Hematopoietic multipotent progenitor cell treated with erythropoietin and hydrocortisone succinate and interleukin-3 and kit ligand, for 17 days (in vitro differentiated cells): ENCODE results near the gene THEM4.
"Not testable (repeated sequence)": the region's sequence is repeated elsewhere in the genome, so short reads cannot be mapped to it uniquely, and the experiment has no call there.

Experiments used
- DNase-seq: peaks from one replicate; pipeline ENCODE4 v3.0.0-alpha.2; 2015; ENCODE audit warnings: low spot score

THEM4 gene

GRCh38 chr1:151934048-151934493 lies 24.8 kb upstream of the THEM4 start:
- peak; percentile 87 for DNase-seq

GRCh38 chr1:151924691-151925587 lies 15.6 kb upstream of the THEM4 start:
- DNase-seq = no peak

DNA sequence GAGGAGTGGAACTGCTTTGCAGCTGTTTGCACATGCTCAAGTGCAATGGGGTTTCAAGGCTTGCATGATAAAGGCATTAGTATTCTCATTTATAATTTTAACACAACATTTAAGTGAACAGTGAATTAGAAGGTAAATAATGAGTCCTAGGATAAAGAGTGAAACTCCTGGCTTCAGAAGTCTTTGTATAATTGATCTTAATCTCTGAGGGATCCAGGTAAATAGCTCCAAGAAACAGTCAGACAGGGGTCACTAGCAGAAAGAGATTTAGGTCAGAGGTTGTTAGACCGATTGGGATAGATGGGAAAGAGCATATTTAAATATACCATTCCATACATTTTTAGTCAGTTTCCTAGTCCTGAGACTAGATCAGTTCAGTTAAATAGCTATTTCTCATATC lies 14.1 kb upstream of the THEM4 start:
- no peak for DNase-seq

- no peak for DNase-seq
Measured at GRCh38 chr1:151920149-151920548, 10.8 kb upstream of the THEM4 start.

GRCh38 chr1:151918819-151919610 lies 9.7 kb upstream of the THEM4 start:
- DNase-seq = no peak

- DNase-seq = no peak
Measured at GRCh38 chr1:151918156-151918555, 8.8 kb upstream of the THEM4 start.

DNA sequence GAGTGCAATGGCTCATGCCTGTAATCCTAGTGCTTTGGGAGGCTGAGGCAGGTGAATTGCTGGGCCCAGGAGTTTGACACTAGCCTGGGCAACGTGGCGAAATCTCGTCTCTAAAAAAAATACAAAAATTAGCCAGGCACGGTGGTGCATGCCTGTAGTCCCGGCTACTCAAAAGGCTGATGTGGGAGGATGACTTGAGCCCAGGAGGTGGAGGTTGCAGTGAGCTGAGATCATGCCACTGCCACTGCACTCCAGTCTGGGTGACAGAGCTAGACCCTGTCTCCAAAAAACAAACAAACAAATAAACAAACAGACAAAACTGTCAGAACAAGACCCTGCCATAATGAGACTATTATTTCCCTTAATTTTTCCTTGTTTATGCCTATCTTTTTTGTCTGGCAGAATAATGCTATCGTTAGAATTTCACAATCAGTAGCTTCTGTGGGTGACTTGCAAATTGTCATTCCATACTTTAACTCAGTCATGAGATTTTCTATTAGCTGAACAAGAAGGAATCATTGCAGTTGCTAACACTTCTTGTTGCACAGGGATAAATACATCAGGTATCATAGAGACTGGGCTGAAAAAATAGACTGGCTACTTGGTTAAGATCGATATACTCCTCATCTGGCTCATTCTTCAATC lies 7.5 kb upstream of the THEM4 start:
- no peak for DNase-seq

DNA sequence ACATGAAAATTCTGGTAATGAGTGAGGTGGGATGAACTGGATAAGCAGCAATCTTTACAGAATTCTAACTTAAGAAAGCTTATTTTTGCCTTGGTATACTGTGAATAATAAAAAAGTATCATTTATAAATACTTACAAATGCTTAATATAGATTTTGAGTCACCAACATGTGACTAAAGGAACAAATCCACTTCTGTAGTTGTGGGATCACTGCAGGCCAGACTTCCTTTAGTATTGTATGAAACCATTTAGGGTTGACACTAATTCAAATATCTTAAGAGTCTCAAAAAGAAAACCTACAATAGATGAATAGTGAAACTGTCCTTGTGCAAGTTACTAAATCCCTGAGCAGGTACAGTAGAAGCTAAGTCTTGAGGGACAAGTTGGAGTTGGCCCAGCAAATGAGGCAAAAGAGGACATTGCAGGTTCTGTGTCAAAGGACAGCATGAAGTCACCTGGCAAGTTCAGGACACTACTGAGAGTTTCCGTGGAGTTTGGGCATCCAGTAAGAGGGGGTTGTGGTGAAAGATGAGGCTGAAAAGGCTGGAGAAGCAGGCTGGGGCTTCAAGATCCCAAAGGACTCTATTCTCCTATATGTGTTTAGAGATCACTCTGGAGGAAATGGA lies 5.9 kb upstream of the THEM4 start:
- DNase-seq = no peak

DNA sequence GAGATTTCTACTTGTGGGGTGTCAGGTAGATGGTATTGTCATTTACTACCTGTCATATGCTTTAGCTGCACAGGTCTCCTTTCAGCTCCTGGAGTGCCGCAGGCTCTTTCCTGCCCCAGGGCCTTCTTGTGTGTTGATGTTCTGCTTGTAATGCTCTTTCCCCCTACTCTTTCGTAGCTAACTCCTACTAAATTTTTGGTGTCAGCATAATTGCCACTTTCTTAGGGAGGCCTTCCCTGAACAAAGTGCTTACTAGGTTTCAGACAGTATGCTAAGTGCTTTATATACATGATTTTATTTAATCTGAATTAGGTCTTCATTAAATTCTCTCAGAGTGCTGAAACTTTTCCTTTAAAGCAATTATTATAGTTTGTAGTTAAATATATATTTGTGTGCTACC lies 4.8 kb upstream of the THEM4 start:
- no peak for DNase-seq

- DNase-seq = no peak
Measured at GRCh38 chr1:151912973-151913372, 3.7 kb upstream of the THEM4 start.

DNA sequence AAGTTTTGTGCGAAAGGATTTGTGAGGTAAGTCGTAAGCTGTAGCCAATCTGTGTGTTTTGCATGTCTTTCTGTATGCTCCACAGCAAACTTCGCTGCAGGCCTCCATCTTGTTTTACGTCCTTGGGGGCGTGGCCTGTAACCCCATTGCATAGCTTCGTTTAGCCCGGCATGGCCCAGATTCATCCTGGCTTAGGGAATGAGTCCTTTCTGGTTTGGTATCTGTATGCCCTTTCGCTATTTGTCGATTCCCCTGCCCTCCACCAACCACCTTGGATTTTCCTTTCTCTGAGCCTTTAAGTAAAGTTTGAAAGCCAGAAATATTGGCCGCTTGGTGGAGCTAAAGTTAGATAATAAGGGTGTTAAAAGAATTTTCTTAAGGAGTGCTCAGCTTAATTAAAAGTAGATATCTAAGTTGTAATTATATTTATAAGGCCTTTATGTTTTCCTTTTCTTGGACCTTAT lies 1.1 kb downstream of the THEM4 start:
- no peak for DNase-seq

DNA sequence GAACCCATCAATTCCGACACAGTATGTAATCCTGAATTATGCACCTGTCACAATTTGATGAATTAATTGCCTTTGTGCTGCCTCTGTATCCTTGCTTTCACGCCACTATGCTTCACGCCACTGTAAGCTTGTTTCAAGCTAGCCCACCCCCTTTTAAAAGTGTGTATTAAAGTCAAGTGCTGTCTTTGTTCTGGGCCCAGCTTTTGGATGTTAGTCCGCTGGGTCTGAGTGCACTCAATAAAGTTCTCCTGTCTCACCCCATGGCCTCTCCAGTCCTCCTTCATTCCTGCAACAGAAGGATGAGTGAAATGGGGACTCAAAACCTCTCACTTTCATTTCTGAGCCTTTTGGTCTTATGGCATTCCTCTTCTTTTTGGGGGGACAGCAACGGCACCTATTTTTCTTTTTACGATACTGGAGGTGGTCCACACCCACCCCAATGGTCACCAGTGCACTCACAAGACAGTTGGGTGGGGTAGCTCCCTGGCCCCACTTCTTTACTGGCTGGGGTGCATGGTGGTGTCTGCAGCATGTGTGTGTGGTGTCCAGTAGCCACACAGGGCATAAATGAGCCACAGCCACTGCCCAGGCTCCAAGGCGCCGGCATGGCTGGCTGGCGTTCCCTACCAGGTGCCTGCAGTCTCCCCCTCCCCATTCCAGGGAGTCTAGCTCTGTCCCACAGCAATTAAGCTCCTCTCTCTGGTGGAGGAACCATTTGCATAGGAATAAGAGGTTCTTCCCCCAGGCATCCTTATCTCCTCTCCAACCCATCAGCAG lies 1.8 kb downstream of the THEM4 start:
- peak; percentile 23 for DNase-seq

DNA sequence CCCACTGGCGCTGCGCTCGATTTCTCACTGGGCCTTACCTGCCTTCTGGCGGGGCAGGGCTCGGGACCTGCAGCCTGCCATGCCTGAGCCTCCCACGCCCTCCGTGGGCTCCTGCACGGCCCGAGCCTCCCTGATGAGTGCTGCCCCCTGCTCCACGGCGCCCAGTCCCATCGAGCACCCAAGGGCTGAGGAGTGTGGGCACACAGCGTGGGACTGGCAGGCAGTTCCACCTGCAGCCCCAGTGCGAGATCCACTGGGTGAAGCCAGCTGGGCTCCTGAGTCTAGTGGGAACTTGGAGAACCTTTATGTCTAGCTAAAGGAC lies 3.0 kb downstream of the THEM4 start:
- not testable (repeated sequence) for DNase-seq

DNA sequence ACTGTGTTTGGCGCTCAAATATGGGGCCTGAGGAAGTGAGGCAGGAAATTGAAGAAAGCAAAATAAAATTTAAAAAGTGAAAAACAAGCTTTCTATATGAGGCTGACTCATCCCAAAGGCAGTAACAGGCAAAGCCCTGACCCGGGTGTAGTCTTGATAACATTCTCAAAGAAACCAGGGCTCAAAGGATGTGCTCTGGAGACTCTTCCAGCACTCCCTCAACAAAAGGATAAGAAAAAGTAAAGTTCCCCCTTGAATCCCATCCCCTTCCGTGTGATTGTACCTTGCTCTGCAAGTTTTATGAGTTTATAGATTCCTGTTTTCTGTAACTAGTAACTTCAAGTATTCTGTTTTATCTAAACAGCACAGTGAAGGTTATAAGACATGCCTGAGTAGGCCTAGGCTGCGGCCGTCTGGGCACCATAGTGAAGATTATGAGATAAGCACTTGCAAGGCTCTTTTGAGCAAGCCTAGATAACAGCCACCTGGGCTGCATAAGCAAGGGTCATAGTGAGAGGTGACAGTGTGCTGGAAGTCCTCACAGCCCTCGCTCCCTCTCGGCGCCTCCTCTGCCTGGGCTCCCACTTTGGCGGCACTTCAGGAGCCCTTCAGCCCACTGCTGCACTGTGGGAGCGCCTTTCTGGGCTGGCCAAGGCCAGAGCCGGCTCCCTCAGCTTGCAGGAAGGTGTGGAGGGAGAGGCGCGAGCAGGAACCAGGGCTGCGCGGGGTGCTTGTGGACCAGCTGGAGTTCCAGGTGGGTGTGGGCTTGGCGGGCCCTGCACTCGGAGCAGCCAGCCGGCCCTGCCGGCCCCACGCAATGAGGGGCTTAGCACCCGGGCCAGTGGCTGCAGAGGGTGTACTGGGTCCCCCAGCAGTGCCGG lies 3.6 kb downstream of the THEM4 start:
- DNase-seq = not testable (repeated sequence)

GRCh38 chr1:151905070-151905442 lies 4.3 kb downstream of the THEM4 start:
- no peak for DNase-seq

- no peak for DNase-seq
Measured at GRCh38 chr1:151902858-151903257, 6.5 kb downstream of the THEM4 start.

DNA sequence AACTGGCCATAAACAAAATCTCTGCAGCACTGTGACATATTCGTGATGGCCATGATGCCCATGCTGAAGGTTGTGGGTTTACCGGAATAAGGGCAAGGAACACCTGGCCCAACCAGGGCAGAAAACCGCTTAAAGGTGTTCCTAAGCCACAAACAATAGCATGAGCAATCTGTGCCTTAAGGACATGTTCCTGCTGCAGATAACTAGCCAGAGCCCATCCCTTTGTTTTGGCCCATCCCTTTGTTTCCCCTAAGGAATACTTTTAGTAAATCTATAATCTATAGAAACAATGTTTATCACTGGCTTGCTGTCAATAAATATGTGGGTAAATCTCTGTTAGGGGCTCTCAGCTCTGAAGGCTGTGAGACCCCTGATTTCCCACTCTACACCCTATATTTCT lies 8.5 kb downstream of the THEM4 start:
- DNase-seq = not testable (repeated sequence)

GRCh38 chr1:151898519-151898991 lies 10.8 kb downstream of the THEM4 start:
- DNase-seq = no peak

- DNase-seq = no peak
Measured at GRCh38 chr1:151897991-151898431, 11.3 kb downstream of the THEM4 start.
